ENCODE measurements around the gene ATP2B3.

Gene ATP2B3

DNA sequence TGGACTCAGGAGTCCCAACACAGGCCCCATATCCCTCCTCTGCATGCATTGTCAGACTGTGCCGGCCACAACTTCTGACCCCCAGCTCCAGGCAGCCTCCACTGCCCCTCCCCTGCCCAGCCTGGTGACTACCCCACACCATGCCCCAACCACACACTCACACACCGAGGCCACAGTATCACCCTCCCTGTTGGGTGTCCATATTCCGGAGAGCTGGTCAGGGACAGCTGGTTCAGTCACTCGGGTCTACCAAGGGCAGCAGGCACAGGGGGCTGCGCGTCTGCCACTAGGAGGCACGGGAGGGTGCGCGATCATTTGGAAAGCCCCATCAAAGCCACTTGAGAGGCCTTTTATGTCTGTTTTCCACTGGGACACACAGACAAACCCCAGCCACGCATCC lies 55.2 kb downstream of the ATP2B3 start:
- Histone ChIP-seq H3K9me2 (replicated peaks; ENCODE audit: insufficient read depth, low read length) (no peaks in the 10 kb centered on the region), H3K4me3 (ENCODE audit: low read length) (no peak overlapping the region), H3K9ac (ENCODE audit: low read length) (no peak overlapping the region), H3K4me2 (ENCODE audit: low read depth, low read length) (no peak overlapping the region), H3K79me2 (ENCODE audit: low read length) (no peaks in the 10 kb centered on the region), H3K27me3 (replicated peaks; ENCODE audit: insufficient read depth, low read length) (peaks cover 26% of the 10 kb centered on the region), H3K9me3 (replicated peaks; ENCODE audit: insufficient read depth, low read length) (no peaks in the 10 kb centered on the region), H3F3A (ENCODE audit: insufficient read depth, low read length) (no peaks in the 10 kb centered on the region), H3K4me1 (ENCODE audit: low read length) (no peaks in the 10 kb centered on the region), H3K36me3 (replicated peaks; ENCODE audit: insufficient read depth, low read length) (no peaks in the 10 kb centered on the region), H2AFZ (ENCODE audit: low read length) (no peak overlapping the region), H4K20me1 (ENCODE audit: insufficient read depth, low read length) (no peaks in the 10 kb centered on the region), H3K27ac (ENCODE audit: low read length) (no peak overlapping the region)
- no peak for DNase-seq
- no peak for TF ChIP-seq EZH2phosphoT487 (IDR thresholded peaks at IDR 0.05; ENCODE audit: low read length)
- TF ChIP-seq EZH2 (optimal IDR thresholded peaks at IDR 0.05; ENCODE audit: low read depth, low read length) = no peak
- TF ChIP-seq, protein P1, sequence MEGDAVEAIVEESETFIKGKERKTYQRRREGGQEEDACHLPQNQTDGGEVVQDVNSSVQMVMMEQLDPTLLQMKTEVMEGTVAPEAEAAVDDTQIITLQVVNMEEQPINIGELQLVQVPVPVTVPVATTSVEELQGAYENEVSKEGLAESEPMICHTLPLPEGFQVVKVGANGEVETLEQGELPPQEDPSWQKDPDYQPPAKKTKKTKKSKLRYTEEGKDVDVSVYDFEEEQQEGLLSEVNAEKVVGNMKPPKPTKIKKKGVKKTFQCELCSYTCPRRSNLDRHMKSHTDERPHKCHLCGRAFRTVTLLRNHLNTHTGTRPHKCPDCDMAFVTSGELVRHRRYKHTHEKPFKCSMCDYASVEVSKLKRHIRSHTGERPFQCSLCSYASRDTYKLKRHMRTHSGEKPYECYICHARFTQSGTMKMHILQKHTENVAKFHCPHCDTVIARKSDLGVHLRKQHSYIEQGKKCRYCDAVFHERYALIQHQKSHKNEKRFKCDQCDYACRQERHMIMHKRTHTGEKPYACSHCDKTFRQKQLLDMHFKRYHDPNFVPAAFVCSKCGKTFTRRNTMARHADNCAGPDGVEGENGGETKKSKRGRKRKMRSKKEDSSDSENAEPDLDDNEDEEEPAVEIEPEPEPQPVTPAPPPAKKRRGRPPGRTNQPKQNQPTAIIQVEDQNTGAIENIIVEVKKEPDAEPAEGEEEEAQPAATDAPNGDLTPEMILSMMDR (IDR thresholded peaks at IDR 0.05; ENCODE audit: low read length) = no peak

DNA sequence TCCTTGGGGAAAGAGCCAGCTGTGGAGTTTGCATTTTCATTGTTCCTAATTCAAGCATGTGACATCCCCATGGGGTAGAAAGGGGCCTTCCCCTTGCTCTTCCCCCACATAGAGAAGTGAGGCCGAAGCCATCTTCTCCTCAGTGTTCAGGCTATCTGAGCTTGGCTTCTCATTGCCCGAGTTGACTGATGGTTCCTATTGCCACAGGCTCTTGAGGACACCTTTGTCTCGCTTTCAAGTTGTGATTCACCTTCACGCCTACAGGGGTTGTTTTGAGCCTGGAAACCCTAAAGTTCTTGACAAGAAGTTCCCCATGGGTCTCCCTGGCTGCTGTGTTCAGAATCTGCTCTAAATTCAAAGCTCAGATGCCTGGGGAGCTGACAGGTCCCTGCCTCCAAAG lies 56.5 kb downstream of the ATP2B3 start:
- H3K36me3 ChIP-seq (replicated peaks; ENCODE audit: insufficient read depth, low read length) = no peaks in the 10 kb centered on the region
- no peak overlapping the region for H3K4me3 ChIP-seq (ENCODE audit: low read length)
- H3K9me3 ChIP-seq (replicated peaks; ENCODE audit: insufficient read depth, low read length) = no peaks in the 10 kb centered on the region
- no peaks in the 10 kb centered on the region for H3K4me1 ChIP-seq (ENCODE audit: low read length)
- TF ChIP-seq, protein P1 (IDR thresholded peaks at IDR 0.05; ENCODE audit: low read length) = no peak
- TF ChIP-seq EZH2 (optimal IDR thresholded peaks at IDR 0.05; ENCODE audit: low read depth, low read length) = no peak
- TF ChIP-seq EZH2phosphoT487 (IDR thresholded peaks at IDR 0.05; ENCODE audit: low read length) = no peak
- H3K9ac ChIP-seq (ENCODE audit: low read length) = no peak overlapping the region
- H3K27ac ChIP-seq (ENCODE audit: low read length) = no peak overlapping the region
- peaks cover 26% of the 10 kb centered on the region for H3K27me3 ChIP-seq (replicated peaks; ENCODE audit: insufficient read depth, low read length)
- no peak overlapping the region for H3K4me2 ChIP-seq (ENCODE audit: low read depth, low read length)
- H3F3A ChIP-seq (ENCODE audit: insufficient read depth, low read length) = no peaks in the 10 kb centered on the region
- no peaks in the 10 kb centered on the region for H3K9me2 ChIP-seq (replicated peaks; ENCODE audit: insufficient read depth, low read length)
- no peak overlapping the region for H2AFZ ChIP-seq (ENCODE audit: low read length)
- no peak for DNase-seq
- no peaks in the 10 kb centered on the region for H4K20me1 ChIP-seq (ENCODE audit: insufficient read depth, low read length)
- H3K79me2 ChIP-seq (ENCODE audit: low read length) = no peaks in the 10 kb centered on the region

DNA sequence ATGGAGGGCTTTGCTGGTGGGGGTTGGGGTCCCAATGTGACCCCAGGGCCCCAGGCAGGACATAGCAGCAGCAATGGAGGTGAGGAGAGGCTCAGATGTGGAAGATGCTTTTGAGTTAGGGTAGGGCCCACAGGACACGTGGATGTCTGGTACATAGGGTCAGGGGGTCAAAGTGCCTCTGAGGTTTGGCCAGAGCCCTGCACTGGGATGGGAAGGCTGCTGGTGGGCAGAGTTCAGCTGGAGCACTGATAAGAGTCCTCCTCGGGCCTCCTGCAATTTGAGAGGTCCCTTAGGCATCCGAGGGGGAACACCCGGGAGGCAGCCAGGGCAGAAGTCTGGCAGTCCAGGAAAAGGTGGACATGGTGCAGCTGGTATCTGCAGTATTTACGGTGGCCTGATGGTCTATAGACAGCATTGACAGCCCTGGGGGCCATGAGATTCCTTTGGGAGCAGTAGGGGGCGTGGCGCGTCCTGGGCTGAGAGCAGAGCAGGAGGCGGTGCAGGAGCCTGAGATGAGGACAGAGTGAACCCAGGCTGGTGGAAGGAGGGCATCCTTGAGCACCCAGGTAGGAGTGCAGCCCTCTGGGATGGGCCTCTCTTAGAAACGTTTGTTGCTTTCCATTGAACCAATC lies 58.9 kb downstream of the ATP2B3 start:
- Histone ChIP-seq H3K36me3 (replicated peaks; ENCODE audit: insufficient read depth, low read length) (no peaks in the 10 kb centered on the region), H3K79me2 (ENCODE audit: low read length) (no peaks in the 10 kb centered on the region), H3K4me3 (ENCODE audit: low read length) (no peak overlapping the region), H2AFZ (ENCODE audit: low read length) (no peak overlapping the region), H3K4me1 (ENCODE audit: low read length) (no peaks in the 10 kb centered on the region), H3F3A (ENCODE audit: insufficient read depth, low read length) (no peaks in the 10 kb centered on the region), H3K27ac (ENCODE audit: low read length) (no peak overlapping the region), H4K20me1 (ENCODE audit: insufficient read depth, low read length) (no peaks in the 10 kb centered on the region), H3K9me2 (replicated peaks; ENCODE audit: insufficient read depth, low read length) (no peaks in the 10 kb centered on the region), H3K9ac (ENCODE audit: low read length) (no peak overlapping the region), H3K4me2 (ENCODE audit: low read depth, low read length) (no peak overlapping the region), H3K9me3 (replicated peaks; ENCODE audit: insufficient read depth, low read length) (no peaks in the 10 kb centered on the region), H3K27me3 (replicated peaks; ENCODE audit: insufficient read depth, low read length) (peaks cover 34% of the 10 kb centered on the region)
- no peak for DNase-seq
- TF ChIP-seq EZH2phosphoT487 (IDR thresholded peaks at IDR 0.05; ENCODE audit: low read length) (no peak), EZH2 (optimal IDR thresholded peaks at IDR 0.05; ENCODE audit: low read depth, low read length) (no peak)
- TF ChIP-seq, protein P1 (IDR thresholded peaks at IDR 0.05; ENCODE audit: low read length) = no peak
